Prostate gland (tissue), 2 donors: ENCODE data around the gene EXD2.

Source experiments
- POLR2A ChIP-seq: fragments of 450-650 bp; IDR thresholded peaks from one replicate; pipeline ENCODE4 v1.6.1; 2016; ENCODE audit warnings: antibody characterized with exemption, mild to moderate bottlenecking
- TF ChIP-seq, protein P1 (sequence below), 4 experiments: fragments of 200-600 bp in 2 of 4; fragments of 450-650 bp in 2 of 4; sonication (generic) in 2 of 4; IDR thresholded peaks; 1 replicate in 3 of 4; 2 replicates in 1 of 4; pipeline ENCODE4 v1.5.1; 2016 to 2019; ENCODE audit warnings: antibody characterized with exemption in 4 of 4, mild to moderate bottlenecking in 2 of 4, moderate library complexity in 2 of 4

DNA sequence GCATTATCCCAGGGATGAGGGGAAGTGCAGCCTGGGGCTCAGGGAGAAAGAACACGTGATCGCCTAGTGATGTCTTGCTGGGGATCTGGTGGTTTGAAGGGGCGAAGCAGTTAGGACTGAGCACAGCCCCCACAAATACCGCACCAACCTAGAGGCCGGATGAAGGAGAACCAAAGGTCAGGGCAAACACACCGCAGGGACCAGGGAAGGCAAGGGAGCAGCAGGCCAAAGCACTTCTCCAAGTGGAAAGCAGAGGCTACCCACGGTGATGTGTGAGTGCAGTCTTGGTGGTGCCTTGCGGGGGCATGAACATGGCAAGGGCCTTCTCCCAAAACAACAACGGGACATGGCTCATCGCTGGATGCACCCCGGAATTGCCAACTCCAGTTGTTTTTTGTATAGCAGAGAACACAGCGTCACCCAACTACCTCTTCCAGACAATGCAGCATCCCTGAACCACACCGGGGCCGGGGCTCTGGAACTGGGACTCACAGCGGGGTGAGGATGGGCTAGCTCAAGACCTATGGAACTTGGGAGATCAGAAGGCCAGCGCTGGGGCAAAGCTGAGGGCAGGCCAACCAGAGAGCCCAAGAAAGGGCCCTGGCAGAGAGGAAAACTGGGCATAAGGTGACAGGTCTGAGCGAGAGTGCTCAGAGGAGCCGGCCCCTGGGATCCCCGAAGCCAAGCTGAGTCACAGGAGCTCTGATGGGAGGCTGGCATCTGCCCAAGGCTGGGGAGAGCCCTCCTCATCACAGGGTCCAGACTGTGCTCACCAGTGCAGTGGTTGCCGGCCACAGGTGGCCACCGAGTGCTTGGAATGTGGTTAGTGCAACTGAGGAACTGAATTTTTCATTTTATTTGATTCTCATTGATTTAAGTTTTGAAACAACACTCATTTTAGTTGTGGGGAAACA, 79.8 kb downstream of the EXD2 start:
- TF ChIP-seq, protein P1, sequence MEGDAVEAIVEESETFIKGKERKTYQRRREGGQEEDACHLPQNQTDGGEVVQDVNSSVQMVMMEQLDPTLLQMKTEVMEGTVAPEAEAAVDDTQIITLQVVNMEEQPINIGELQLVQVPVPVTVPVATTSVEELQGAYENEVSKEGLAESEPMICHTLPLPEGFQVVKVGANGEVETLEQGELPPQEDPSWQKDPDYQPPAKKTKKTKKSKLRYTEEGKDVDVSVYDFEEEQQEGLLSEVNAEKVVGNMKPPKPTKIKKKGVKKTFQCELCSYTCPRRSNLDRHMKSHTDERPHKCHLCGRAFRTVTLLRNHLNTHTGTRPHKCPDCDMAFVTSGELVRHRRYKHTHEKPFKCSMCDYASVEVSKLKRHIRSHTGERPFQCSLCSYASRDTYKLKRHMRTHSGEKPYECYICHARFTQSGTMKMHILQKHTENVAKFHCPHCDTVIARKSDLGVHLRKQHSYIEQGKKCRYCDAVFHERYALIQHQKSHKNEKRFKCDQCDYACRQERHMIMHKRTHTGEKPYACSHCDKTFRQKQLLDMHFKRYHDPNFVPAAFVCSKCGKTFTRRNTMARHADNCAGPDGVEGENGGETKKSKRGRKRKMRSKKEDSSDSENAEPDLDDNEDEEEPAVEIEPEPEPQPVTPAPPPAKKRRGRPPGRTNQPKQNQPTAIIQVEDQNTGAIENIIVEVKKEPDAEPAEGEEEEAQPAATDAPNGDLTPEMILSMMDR (IDR thresholded peaks at IDR 0.05) = no peak
- no peak for TF ChIP-seq POLR2A
